SK-N-MC (cell line): ENCODE results near the gene BCL2L13.

Source experiments
- EZH2 ChIP-seq: fragments of 200-600 bp; sonication (generic); IDR thresholded peaks from one replicate; pipeline ENCODE4 v1.6.1; 2017; ENCODE audit warnings: antibody characterized with exemption
- POLR2AphosphoS5 ChIP-seq: IDR thresholded peaks from 2 replicates; pipeline ENCODE4 v1.6.1; 2012; ENCODE audit warnings: mild to moderate bottlenecking, low read depth, low read length, borderline replicate concordance

DNA sequence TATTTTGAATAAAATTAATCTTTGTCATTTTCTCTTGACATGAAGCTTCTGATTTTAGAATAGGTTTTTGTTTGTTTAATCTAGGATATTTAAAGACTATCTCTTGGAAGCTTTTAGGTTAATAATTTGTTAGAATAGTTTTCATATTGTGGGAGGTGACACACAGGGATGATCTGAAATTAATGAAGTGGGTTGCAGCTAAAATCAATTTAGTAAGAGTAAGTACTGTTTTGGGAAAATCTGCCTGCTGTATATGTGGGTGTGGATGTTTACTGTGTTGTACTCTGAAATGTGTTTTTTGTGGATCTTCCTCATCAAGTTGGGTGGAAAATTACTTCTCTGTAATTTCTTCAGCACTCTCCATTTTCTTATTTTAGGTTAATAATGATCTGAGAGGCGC lies 68.4 kb downstream of the BCL2L13 start:
- TF ChIP-seq EZH2 (no peak), POLR2AphosphoS5 (no peak)
